Stimulated activated CD8-positive, alpha-beta memory T cell treated with anti-CD3 and anti-CD28 coated beads, Interleukin-2, amount 100 ng/mL, for 48 hours (primary cell): ENCODE results near the gene CFAP100.

Source experiments
- DNase-seq, 2 donors: peaks; one replicate each; pipeline ENCODE4 v3.0.0-alpha.2; 2020; ENCODE audit warnings: low read depth in 2 of 2

CFAP100 gene

DNA sequence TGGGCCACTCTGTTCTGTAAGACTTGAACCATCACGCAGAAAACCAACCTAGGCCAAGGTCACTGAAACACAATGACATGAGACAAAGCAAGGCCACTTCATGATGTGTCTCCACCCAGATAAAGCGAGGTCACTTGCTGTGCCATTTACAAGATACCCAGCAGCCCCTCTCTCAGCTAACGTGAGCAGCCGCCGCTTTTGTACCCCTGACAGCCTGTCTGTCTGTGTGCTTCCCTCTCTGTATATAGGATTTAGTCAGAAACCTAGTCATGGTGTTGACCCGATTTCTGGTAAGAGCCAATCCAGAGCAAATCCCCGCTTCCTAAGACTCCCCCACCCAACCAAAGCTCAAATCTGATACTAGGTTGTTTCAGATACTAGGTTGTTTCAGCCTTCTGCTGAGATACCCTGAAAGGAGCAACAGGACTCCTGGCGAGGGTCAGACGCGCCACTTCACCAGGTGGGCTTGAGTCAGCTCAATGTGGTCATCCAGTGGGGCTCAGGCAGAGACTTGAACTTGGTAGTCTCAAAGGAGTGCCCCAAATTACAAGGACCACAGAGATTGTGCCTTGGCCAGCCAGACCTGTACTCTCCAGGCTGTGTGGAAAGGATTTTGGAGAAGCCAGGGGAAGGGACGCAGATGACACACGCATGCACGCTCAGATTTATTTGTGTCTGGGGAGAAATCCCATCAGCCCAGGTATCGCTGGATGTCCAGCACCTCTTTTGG is 84.0 kb downstream of the CFAP100 start:
- no peak for DNase-seq

DNA sequence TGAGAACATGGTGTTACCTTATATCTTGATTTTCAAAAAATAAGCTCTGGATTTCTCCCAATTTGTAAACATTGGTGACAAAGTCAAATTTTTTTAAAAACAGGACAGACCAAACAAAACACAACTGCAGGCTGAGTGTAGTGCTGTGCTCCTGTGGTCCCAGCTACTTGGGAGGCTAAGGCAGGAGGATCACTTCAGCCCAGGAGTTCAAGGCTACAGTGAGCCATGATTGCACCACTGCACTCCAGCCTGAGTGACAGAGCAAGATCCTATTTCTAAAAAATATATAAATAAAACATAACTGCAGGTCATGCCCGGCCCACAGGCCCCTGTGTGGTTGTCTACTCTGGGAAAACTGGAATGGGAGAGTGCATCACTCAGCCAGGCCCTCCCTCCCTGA is 84.9 kb downstream of the CFAP100 start:
- no peak for DNase-seq

DNA sequence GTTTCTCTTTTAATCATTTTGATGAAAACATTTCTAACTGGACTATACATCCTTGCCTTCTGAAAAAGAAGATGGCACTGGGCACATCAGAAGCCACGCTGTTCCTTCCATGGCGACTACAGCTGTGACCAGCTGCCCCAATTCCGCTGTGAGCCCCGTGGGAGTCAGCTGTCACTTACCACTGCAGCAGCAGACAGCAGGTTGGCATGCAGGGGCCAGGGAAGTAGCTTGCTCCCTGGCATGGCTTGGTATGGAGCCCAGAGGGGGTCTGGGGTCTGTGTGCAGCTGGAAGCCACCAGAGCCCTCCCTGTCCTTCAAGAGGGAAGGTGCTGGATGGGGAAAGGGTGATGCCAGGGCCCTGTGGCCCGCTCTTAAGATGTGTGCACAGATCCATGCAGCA is 85.5 kb downstream of the CFAP100 start:
- DNase-seq, result no peak

DNA sequence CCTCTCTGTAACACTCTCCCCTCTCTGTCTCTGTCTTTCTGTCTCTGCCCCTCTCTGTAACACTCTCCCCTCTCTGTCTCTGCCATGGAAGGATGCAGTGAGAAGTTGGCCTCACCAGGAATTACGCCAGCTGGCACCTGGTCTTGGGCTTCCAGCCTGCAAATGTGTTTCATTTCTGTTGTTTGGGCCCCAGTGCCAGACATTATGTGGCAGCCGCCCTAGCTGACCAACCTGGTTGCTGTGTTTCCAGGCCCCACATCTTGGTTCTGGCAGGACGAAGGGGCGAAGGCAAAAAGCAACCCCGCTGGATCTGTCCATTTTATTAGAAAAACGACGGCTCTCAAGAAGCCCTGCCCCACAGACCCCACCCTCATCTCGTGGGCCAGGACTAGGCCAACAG is 86.2 kb downstream of the CFAP100 start:
- DNase-seq, result no peak

DNA sequence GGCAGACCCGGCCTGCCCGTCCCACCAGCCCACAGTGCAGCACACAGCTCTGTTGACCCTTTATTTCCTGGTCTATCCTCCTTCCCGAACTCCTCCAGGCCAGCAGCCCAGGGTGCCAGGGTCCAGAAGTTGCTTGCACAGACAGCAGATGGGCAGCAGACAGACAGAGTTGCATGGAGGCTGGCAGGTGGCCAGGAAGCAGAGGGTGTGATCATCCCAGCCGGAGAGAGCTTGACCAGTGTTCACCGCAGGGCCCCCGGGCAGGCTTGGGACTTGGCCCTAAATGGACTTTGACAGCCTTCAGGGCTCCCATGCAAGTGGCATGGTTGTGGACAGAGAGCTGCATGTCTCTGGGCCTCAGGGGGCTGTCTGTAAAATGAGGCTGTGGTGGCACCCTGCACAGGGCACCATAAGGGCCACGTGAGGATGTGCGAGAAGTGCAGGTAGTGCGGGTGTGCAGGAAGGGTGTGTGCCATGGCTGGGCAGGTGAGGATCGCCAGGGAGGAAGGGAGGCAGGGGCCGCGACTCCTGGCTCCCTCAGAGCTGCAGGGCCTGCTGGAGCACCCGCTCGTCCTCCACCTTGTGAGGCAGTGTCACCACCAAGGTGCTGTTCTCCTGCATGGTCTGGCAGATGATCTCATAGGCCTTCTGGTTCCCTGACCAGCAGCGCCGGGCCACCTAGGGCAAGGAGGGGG is 87.2 kb downstream of the CFAP100 start:
- DNase-seq, result no peak

DNA sequence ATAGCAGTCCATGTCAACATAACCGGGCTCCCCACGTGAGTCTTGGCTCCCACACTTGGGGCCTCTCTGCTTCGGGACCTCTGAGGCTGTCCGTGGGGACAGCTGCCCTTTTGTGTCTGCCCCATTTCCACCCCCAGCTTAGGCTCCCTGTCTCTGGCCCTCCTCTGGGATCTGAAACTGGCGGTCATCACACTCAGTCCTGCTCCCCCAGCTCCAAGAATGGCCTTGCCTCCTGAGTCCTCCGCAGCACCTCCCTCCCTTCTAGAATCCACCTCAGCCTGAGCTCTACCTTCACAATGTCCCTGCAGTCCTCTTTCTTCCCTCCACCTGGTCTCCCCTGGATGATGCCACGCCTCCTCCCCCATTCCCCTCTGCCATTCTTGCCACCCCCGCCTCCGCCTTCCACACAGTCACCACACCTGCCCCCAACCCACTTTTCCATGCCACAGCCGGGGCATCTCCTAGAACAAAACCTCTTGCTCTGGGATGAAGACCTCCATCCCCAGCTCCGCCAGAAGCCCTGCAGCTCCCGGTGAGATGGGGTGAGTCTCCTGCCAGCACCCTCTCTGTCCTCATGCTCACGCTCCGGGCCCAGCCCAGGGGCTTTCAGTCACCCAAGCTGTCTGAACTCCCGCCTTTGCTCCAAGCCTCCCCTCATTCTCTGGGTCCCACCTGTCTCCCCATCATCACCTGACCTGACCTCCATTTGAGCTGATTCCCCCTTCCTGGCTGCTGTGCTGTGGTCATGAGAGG is 88.0 kb downstream of the CFAP100 start:
- no peak for DNase-seq

DNA sequence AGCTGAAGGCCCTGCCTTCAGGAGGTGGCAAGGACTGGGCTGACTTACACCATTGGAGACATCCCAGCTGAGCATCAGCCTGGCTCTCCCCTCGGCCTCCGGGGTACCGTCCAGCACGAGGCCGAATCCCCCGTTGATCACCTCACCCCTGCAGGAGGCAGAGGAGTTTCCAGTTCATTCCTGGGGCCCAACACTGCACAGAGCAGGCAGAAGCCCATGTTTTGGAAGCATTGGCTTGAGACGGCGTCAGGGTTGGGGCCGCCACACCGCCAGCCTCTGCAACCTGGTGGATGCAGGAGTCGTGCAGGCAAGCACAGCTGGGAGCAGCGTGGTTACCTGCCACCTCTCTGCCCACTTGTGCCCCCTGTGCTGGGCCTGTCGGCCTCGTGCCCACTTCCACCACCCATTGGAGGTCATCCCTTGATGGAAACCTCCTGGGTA is 88.6 kb downstream of the CFAP100 start:
- no peak for DNase-seq

DNA sequence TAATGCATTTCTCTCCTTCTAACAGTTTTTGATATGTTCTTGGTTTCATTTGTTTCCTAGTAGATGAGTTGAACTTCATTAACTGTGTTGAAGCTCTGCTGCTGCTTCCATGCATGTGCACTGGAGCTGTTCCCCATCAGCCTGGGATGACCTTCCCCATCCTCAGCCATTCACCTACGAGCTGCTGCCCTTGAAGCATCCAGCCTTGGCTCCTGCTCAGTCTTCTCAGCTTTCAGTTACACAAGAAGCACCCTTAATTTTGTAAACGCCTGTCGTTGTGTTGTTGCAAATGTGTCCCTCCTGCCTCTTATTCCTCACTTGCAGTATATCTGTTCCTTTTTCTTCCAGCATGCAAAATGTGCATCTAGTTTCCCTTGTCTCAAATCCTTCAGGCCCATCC is 89.4 kb downstream of the CFAP100 start:
- DNase-seq, result no peak

DNA sequence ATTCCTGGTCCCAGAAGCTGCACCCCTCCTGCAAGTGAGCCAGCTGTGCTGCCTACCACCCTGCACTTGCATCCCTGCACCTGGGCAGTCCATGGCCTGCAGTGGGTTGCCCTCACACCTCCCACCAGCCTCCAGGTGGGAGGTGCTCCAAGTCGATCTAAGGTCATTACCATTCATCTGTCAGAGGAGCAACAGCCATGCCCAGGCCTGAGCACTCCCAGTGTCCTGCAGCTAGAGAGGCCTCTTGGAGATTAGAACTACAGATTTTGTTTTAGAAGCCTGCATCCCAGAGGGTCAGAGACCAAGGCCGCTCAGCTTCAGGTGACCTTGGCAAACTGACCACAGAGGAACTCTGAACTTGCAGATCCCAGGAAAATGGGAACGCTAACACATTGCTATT is 90.0 kb downstream of the CFAP100 start:
- no peak for DNase-seq

DNA sequence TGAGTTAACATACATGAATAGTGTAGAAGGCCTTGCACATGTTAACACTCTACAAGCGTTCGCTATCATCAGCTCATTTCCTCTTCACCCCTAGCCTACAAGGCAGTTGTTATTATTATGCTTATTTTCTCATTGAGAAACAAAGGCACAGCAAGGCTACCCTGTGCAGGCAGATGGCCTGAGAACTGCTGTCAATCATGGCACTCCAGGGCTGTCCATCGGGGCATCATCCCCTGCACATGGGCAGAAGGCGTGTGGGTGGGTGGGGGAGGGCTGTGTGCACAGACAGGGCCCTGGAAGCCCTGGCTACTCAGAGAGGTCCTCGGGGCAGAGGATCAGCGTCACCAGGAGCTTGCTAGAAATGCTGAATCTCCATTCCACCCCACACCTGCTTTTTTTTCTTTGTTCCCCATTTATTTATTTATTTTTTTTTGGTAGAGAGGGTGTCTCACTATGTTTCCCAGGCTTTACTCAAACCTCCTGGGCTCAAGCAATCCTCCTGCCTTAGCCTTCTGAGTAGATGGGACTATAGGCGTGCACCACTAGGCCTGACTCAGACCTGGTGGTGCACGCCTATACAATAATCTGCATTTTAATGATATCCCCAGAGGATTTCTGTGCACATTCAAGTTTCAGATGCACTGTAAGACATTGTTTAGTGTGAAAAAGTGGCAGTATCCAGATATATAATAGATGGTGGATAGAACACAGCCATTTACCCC is 90.6 kb downstream of the CFAP100 start:
- no peak for DNase-seq

DNA sequence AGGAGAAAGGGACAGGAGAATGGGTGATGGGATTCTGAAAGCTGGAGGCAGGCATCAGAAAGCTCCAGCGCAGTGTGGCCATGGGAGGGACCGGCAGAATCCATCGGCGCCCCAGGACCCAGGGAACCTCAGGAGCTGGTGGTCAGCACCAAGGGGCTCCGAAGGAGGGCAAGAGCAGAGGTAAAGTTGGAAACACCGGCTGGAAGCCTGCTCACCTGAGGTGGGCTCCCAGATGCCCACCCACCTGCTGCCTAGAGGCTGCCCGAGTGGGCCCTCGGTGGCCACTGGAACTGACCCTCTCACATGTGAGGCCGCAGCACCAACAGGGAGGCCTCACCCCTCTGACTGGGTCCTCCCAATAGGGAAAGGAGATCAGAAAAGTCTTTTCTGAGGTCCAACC is 91.2 kb downstream of the CFAP100 start:
- DNase-seq, result no peak
